Measurements from ENCODE around the gene GRHL1.
"Not testable (repeated sequence)": the region's sequence is repeated elsewhere in the genome, so short reads cannot be mapped to it uniquely, and the experiment has no call there.

GRHL1 gene

DNA sequence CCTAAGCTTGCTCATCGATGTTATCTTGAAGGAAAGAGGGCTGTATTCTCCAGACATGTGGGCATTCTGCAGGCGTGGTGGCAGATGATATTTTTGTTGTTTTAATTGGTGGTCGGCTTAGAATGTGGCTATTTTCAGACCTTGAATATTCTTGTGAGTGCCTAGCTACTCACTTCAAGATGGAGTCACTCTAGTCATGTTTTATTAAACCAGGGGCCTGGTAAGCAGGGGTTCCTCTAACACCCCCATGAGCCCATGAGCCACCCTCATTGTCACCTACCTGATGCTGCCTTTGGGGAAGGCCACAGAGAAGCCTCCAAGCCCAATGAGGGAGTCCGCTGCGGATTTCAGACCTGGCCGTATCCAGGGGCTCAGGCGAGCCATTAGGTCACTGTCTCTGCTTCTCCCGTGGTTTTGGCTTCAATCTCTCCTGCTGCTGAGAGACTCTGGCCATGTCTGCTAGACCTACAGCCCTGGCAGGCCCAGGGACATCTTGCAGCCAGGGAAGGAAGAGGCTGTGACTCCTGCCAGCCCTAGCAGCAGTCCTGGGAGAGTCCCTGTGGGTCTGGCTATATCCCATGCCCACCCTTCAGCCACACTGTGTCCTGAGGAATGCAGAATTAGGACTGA, 75.6 kb downstream of the GRHL1 start:
- no peak for DNase-seq (ENCODE audit: low read depth, low spot score)

DNA sequence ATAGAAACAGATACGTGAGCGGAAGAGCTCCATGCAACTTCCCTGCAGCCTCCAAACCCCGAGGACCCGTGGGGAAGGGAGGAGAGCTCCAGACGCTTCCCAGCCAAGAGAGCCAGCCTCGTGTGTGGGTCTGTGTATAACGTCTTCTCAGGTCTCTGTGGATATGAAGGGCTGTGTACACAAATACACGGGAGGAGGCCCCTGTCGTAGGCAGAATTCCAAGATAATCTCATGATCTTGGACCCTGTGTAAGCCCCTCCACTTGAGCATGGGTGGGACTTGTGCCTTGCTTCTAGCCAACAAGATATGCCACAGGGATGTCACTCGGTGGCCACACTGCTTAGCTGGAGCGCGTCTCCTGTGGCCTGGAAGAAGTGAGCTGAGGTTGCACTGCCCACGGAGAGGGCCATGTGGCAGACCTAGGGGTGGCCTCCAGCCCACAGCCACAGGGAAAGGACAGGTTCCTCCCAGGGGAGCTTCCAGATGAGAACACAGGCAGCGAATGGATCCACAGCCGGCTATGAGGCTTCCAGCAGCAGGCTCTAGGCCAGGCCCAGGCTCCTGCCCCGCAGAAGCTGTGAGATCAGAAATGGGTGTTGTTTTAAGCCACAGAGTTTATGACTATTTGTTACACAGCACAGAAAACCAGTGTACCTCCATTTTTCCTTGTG, 76.3 kb downstream of the GRHL1 start:
- DNase-seq (ENCODE audit: low read depth, low spot score): no peak

GRCh38 chr2:10028407-10028987, 77.0 kb downstream of the GRHL1 start:
- no peak for DNase-seq (ENCODE audit: low read depth, low spot score)

- DNase-seq (ENCODE audit: low read depth, low spot score): no peak
Measured at GRCh38 chr2:10028988-10029874, 77.7 kb downstream of the GRHL1 start.

GRCh38 chr2:10029875-10030223, 78.4 kb downstream of the GRHL1 start:
- no peak for DNase-seq (ENCODE audit: low read depth, low spot score)

DNA sequence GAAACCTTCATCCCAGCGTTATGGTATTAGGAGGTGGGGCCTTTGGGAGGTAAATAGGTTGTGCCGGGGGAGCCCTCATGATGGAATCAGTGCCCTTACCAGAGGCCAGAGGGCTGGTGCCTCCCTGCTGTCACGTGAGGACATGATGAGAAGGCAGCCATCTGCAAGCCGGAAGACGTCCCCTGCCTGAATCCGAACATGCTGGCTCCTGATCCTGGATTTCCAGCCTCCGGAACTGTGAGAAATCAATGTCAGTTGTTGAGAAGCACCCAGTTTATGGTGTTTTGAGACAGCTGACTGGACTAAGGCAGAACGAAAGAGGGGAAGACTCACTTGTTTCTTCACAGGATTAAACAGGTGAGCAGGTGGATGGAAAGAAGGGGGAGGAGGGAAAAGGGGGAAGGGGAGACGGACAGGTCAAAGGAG, 78.8 kb downstream of the GRHL1 start:
- no peak for DNase-seq (ENCODE audit: low read depth, low spot score)

- DNase-seq (ENCODE audit: low read depth, low spot score): not testable (repeated sequence)
Measured at GRCh38 chr2:10030798-10031197, 79.3 kb downstream of the GRHL1 start.

DNA sequence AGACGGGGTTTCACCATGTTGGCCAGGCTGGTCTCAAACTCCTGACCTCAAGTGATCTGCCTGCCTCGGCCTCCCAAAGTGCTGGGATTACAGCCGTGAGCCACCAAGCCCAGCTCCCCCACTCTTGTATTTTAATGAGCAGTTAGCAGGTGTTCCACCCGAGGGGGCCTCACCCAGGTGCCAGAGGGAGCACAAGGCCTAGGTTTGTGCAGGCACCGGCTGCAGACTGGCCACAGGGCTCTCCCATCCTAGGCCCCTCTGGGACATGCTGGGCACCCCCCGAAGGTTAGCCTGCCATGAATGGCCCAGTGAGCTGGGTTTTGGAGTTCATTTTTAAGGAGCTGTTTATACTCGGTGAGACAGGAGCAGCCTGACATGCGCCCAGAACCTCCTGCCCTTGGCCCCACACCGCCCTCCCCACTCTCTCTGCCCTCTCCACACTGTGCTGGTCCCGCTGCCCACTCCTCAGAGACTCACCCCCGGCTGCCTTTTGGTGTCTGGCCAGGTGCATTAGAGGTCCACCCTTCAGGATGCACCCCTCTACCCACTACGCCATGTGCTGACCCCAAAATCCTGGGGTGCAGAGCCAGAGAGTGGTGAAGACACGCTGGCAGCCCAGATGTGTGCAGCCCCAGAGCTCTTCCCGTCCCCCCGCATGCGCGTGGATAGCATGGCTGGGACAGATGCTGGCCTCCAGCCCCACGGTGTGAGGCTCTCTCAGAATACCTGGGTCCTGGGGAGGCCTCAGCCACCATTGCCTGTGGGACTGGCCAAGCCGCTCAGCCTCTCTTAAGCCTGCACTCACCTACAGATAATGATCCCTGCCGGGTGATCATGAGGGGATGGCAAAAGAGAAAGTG, 80.6 kb downstream of the GRHL1 start:
- DNase-seq (ENCODE audit: low read depth, low spot score): no peak

DNA sequence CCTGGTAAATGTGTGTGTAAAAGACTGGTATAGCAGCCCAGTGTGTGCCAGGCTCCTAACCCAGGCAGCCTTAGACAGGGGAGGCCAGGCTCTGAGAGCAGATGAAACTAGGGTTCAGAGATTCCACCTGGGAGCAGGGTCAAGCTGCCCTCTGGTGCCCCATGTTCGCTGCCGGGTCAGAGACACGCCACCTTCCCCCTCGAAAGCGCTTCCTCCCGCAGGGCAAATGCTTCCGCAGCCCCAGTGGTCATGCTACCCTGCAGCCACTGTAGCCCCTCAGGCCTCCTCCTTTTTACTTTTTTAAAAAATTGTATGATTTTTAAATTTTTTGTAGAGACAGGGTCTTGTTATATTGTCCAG, 81.2 kb downstream of the GRHL1 start:
- no peak for DNase-seq (ENCODE audit: low read depth, low spot score)

DNA sequence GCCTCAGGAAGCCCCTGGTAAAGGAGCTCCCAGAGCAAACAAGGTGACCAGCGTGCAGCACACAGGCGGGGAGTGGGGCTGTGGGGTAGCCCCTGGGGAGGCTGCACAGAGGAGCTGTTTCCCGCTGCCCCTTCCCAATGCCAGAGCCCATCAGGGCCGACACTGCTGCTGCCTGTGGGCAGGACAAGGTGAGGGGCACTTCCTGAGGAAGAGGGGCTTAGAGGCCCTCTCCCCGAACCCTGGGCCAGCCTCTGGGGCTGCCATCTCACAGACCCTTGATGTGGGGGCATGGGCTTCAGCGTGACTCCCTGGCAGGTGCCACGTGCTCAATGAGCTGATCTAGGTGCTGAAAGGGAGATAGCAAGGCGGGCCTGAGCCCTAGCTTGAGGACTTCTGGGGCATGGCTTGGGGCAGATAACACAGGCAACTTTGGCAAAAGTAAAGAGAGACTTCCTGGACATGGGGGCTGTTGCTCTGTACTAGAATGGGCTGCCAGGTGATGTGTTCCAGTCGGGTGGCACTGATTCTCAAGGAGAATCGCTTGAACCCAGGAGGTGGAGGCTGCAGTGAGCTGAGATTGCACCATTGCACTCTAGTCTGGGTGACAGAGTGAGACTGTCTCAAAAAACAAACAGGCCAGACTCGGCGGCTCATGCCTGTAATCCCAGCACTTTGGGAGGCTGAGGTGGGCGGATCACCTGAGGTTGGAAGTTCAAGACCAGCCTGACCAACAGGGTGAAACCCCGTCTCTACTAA, 81.9 kb downstream of the GRHL1 start:
- DNase-seq (ENCODE audit: low read depth, low spot score): no peak

DNA sequence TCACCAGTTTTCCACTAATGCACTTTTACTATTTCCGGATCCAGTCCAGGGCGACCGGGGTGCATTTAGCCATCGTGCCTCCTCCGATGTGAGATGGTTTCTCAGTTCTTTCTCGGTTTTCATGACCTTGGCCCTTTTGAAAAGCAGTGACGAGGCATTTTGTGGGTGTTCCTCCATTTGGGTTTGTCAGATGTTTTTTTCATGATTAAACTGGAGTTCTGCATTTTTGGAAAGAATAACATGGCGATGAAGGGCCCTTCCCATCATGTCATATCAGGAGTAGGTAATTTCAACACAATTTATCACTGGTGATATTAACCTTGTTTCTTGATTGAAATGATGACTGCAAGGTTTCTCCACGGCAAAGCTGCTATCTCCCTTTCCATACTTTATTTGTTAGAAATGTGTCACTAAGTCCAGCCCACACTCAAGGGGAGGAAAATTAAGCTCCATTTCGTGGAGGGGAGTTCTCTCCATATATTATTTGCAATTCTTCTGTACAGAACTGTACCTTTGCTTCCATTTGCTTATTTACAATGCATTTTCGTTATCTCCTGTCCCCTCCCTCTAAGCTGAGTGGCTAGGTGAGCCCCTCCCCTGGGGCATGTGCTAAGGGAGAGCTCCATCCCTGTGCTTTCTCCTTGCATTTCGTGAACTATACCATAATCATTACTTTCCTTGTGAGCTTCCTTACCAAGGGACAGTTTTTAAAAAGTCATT, 83.0 kb downstream of the GRHL1 start:
- DNase-seq (ENCODE audit: low read depth, low spot score): no peak

GRCh38 chr2:10035053-10035422, 83.5 kb downstream of the GRHL1 start:
- no peak for DNase-seq (ENCODE audit: low read depth, low spot score)

DNA sequence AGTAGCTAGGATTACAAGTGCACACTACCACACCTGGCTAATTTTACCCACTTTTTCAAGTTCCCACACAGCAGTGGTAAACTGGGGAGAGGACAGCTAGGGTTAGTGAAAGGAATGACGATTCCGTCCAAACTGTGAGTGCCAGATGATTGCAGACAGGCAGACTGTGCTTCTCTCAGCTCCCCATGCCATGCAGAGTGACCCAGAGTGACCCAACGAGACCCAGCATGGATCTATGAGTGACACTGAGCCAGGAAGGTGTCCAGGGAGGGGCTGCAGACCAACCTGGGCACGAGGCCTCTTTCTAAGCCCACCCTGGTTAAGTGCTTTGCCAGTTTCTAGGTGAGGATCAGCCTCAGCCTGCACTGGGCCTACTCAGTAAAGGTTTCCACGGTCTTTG, 84.1 kb downstream of the GRHL1 start:
- DNase-seq (ENCODE audit: low read depth, low spot score): no peak

DNA sequence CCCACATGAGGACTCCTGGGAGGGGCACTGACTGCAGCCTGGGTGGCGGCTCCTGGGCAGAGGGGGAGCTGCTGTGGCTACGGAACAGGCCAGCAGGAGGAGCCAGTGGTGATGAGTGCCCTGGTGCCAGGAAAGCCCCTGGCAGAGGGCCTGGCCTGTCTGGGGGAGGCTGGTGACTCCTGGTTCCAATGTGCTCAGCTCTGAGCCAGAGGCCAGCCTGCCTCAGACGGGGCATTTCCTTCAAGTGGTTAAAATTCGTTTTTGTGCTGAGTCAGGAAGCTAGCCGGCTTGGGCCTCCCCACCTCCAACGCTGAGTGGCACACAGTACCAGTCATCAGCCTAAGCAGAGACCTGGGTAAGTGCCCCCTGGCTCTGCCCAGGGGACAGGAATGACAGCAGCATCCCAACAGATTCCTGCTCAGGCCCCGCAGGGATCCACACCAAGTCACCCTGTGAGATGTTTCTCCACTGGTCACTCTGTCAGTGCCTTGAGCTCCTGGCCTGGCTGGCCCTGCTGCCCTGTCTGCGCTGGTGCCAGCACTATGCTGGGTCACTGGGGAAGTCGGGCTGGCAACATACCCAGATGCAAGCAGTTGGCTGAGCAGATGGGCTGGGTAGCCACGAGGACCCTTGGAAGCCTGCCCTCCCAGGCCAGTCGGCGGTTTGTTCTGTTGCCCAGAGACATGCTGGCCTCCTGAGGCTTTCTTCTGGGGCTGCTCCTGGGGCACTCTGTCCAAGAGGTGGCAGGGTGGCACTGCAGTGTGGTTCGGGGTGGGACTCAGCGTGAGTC, 84.8 kb downstream of the GRHL1 start:
- no peak for DNase-seq (ENCODE audit: low read depth, low spot score)

DNA sequence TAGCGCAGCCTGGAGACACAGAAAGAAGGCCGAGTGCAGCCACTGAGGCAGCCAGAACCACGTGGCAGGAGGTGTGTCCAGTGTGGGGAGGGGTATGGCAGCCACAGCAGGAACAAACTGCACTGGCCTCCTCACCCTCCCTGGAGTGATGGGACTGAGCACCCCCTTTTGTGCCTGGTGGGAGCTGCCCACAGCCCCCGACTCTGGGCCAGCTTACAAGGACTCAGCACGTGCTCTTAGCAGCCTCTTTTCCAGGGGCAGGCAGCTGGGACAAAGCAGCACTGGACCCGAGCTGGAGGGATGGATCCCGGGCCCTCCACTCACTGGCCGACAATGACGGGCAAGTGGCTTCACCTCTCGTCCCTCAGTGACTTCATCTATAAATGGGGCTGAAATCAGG, 86.6 kb downstream of the GRHL1 start:
- DNase-seq (ENCODE audit: low read depth, low spot score): no peak

GRCh38 chr2:10038716-10039115, 87.2 kb downstream of the GRHL1 start:
- no peak for DNase-seq (ENCODE audit: low read depth, low spot score)

GRCh38 chr2:10039658-10040410, 88.3 kb downstream of the GRHL1 start:
- no peak for DNase-seq (ENCODE audit: low read depth, low spot score)

DNA sequence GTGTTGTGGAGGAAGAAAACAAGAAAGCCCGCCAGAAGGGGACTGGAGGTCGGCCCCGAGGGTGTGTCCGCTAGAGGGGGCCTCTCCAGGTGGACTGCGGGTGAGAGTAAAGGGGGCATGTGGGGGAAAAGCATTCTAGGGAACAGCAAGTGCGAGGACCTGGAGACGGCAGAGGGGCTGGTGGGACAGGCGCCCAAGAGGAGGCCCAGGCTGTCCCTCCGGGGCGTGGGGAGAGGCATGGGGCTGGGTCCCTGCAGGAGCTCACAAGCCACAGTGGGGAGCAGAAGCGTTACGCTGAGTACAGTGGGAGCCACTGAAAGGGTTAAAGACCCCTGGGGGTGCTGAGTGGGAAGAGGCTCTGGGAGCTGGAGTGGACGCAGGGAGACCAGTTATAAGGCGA, 90.2 kb downstream of the GRHL1 start:
- no peak for DNase-seq (ENCODE audit: low read depth, low spot score)
